ENCODE results near the gene AFAP1L1. TPM values are rescaled to one million over a fixed set of nuclear protein-coding genes. Genes with fewer than 3 reads are reported as not detected.

The AFAP1L1 gene
- total RNA-seq, 2 experiments from 2014 or later, result not detected

DNA sequence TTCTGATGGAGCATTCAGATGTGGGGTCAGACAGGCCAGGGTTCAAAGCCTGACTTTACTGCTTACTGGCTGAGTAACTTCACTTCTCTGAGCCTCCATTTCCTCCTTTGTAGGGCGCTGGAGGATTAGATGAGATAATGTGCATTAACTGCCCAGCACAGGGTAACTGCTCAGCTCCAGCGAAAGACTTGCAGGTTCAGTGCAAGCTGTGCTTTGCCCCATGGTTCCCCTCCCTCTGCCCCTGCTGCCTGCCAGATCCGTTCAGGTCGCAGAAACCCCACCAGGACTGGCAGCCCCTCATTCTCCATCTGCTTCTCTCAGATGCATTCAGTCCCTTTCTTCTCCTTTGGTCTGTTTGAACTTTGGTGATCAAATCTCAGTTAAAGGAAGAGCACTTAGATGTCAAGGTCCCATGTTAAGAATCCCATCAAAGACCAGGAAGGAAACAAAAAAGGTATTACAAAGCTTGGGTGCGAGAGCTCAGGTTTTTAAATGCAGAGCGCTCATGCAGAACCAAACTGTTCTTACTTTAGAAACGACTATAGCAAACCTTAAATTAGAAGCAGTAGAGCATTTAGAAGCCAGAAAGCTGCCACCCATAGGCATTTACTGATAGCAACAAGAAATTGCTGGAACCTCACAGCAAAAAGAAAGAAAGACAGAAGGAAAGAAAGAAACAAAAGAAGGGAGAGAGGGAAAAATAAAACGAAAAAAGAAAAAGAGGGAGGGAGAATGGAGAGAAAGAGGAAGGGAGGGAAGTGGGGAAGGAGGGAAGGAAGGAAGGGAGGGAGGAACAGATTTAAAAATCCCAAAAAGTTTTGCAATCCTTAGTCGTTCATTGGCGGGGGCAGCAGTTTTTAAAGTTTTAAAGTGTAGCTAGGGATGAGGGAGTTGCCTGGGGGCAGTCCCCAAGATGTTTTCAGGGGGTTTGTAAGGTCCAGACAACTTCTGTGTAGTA is 23.5 kb downstream of the AFAP1L1 start:
- Mint-ChIP-seq H3K27me3 (peaks cover 6% of the 10 kb centered on the region), H3K4me1 (ENCODE audit: low read depth) (peaks cover 10% of the 10 kb centered on the region), H3K27ac (no peak overlapping the region), H3K36me3 (no peaks in the 10 kb centered on the region), H3K4me3 (no peak overlapping the region), H3K9me3 (no peaks in the 10 kb centered on the region)
- ChIA-PET POLR2A (no interaction called here), CTCF (interaction anchor here (0.8 kb wide), 1 partner anchor 25 kb away, joined by 3 read pairs; no protein-coding TSS in a partner anchor)
- intact Hi-C loops (cut with micrococcal nuclease), result no loop called here
- DNase-seq, result no peak

DNA sequence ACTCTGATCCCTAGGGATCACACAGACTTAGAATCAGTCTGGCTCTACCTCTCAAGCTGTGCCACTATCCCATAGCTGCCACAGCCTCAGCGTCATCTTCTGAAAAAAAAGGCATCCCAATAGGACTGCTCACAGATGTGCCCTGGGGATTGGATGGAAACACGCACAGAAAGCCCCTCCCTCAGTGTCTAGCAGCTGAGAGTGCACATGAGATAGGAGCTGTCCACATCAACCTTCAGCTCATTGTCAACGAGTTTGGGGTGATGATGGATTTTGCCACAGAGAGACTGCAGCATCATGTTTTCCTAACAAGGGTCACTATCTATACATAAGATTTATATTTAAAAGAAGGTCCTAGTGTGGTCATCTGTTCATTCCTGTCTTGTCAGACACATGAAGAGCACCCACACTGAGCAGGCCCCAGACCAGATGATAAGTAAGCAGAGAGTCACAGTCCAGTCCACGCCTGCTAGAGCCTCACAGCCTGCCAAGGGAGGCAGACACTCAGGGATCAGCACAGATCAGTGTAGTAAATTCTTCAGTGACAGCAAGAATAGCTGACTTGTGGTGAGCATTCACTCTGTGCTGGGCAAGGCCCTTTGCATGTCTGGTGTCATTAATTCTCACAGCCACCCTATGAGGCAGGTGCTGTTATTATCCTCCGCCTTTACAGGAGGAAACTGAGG is 25.8 kb downstream of the AFAP1L1 start:
- Mint-ChIP-seq H3K27me3 (peaks cover 5% of the 10 kb centered on the region), H3K27ac (no peak overlapping the region), H3K4me1 (ENCODE audit: low read depth) (peaks cover 10% of the 10 kb centered on the region), H3K4me3 (no peak overlapping the region), H3K9me3 (no peaks in the 10 kb centered on the region), H3K36me3 (no peaks in the 10 kb centered on the region)
- intact Hi-C loops (cut with micrococcal nuclease), result no loop called here
- ChIA-PET POLR2A (no interaction called here), CTCF (interaction anchor here (0.6 to 1.5 kb wide), 2 partner anchors 20 to 28 kb away, joined by 3 to 5 read pairs; no protein-coding TSS in a partner anchor)
- DNase-seq, result no peak

DNA sequence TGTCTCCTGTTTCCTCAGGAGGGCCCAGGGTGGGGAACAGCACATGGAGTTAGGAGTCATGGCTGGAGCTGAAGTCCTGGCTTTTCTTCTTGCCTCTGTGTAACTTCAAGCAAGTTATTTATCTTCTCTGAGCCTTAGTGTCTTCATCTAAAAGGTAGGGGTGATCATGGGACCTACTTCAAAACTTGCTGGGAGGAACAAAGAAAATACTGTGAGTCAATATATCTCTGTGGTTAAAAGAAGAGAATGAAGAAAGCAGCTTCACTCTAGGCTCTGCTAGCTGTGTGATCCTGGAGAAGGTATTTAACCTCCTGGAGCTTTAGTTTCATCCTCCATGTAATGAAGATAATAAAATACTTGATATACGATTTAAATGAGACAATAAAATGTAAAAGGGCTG is 26.5 kb downstream of the AFAP1L1 start:
- no peak for DNase-seq
- no peaks in the 10 kb centered on the region for H3K36me3 Mint-ChIP-seq
- H3K9me3 Mint-ChIP-seq, result no peaks in the 10 kb centered on the region
- intact Hi-C loops (cut with micrococcal nuclease), result no loop called here
- CTCF ChIA-PET, result interaction anchor here (0.7 to 1.5 kb wide), 3 partner anchors 19 to 530 kb away, joined by 3 to 6 read pairs (median 5); no protein-coding TSS in a partner anchor
- peaks cover 10% of the 10 kb centered on the region for H3K4me1 Mint-ChIP-seq (ENCODE audit: low read depth)
- H3K27ac Mint-ChIP-seq, result no peak overlapping the region
- H3K27me3 Mint-ChIP-seq, result peaks cover 5% of the 10 kb centered on the region
- H3K4me3 Mint-ChIP-seq, result no peak overlapping the region
- POLR2A ChIA-PET, result no interaction called here

DNA sequence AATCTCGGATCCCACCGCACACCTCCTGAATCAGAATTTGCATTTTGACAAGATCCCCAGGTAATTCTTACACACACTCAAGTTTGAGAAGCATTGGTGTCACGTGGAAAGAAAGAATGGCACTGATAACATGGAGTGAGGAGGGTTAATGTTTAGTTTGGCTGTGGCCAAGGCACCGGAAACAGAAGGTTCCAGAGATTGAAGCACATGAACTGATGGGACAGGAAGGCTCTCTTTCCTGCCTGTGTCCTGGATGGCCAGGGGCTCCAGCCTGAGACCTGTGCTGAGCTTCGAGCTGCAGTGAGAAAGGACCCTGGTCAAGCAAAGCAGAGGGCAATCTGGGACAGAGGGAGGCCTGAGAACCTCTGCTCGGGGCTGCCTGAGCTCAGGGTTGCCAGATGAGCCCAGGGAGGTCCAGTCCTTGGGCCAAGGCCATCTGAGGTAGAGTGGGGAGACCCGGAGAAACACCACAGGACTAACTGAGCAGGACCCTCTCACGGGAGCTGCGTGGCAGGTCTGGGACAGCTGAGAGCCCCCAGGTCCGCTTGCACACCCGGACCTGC is 27.3 kb downstream of the AFAP1L1 start:
- H3K27me3 Mint-ChIP-seq, result peaks cover 5% of the 10 kb centered on the region
- DNase-seq, result no peak
- H3K4me1 Mint-ChIP-seq (ENCODE audit: low read depth), result peaks cover 10% of the 10 kb centered on the region
- POLR2A ChIA-PET, result no interaction called here
- intact Hi-C loops (cut with micrococcal nuclease), result no loop called here
- CTCF ChIA-PET, result interaction anchor here (0.7 to 1.5 kb wide), 3 partner anchors 19 to 529 kb away, joined by 3 to 6 read pairs (median 5); no protein-coding TSS in a partner anchor
- no peaks in the 10 kb centered on the region for H3K36me3 Mint-ChIP-seq
- no peaks in the 10 kb centered on the region for H3K9me3 Mint-ChIP-seq
- H3K4me3 Mint-ChIP-seq, result no peak overlapping the region
- H3K27ac Mint-ChIP-seq, result no peak overlapping the region

- intact Hi-C loops (cut with micrococcal nuclease), result no loop called here
- Mint-ChIP-seq H3K9me3 (no peaks in the 10 kb centered on the region), H3K4me3 (no peak overlapping the region), H3K4me1 (ENCODE audit: low read depth) (peaks cover 10% of the 10 kb centered on the region), H3K27ac (no peak overlapping the region), H3K36me3 (no peaks in the 10 kb centered on the region), H3K27me3 (peaks cover 5% of the 10 kb centered on the region)
- CTCF ChIA-PET, result interaction anchor here (0.6 to 1.5 kb wide), 2 partner anchors 33 to 72 kb away, joined by 3 to 6 read pairs; no protein-coding TSS in a partner anchor
- no peak for DNase-seq
- POLR2A ChIA-PET, result no interaction called here
Measured at GRCh38 chr5:149299451-149300054, 27.9 kb downstream of the AFAP1L1 start.

GRCh38 chr5:149300441-149300840 is 28.8 kb downstream of the AFAP1L1 start:
- POLR2A ChIA-PET, result no interaction called here
- Mint-ChIP-seq H3K27ac (no peak overlapping the region), H3K27me3 (peaks cover 3% of the 10 kb centered on the region), H3K4me1 (ENCODE audit: low read depth) (peaks cover 5% of the 10 kb centered on the region), H3K9me3 (no peaks in the 10 kb centered on the region), H3K36me3 (no peaks in the 10 kb centered on the region), H3K4me3 (no peak overlapping the region)
- intact Hi-C loops (cut with micrococcal nuclease), result no loop called here
- DNase-seq, result no peak
- CTCF ChIA-PET, result interaction anchor here (0.6 to 1.8 kb wide), 2 partner anchors 32 to 72 kb away, joined by 3 to 5 read pairs; no protein-coding TSS in a partner anchor

DNA sequence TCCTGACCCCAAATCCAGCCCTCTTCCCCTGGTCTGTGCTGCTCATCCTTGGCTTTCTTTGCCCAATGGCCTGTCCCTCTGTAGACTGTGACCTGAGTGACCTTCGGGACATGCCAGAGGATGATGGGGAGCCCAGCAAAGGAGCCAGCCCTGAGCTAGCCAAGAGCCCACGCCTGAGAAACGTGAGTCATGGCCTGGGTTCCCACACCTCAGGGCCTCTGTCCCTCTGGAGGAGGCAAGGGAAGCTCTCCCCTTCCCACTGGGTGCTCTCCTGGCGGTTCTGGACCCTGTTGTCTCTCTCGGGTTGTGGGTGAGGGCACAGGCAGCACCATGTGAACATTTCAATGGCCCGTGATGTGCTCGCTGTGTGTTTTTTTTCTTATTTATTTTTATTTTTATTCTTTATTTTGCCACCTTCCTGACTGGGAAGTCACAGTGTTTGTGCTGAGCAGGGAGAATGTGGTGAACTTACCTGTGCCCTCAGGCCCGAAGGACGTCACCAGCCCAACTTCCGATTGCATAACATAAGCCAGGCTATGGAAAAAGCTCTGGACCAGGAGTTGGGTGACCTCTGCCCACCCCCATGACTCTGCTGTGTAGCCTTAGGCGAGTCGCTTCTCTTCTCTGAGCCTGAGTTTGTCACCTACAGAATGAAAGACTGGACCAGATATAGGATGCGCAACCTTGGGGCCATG is 29.5 kb downstream of the AFAP1L1 start:
- POLR2A ChIA-PET, result no interaction called here
- intact Hi-C loops (cut with micrococcal nuclease), result no loop called here
- peaks cover 4% of the 10 kb centered on the region for H3K4me1 Mint-ChIP-seq (ENCODE audit: low read depth)
- H3K27ac Mint-ChIP-seq, result no peak overlapping the region
- peaks cover 3% of the 10 kb centered on the region for H3K27me3 Mint-ChIP-seq
- CTCF ChIA-PET, result interaction anchor here (0.8 to 1.8 kb wide), 2 partner anchors 10 to 71 kb away, joined by 3 to 5 read pairs; no protein-coding TSS in a partner anchor
- H3K4me3 Mint-ChIP-seq, result no peak overlapping the region
- no peak for DNase-seq
- H3K9me3 Mint-ChIP-seq, result no peaks in the 10 kb centered on the region
- no peaks in the 10 kb centered on the region for H3K36me3 Mint-ChIP-seq

DNA sequence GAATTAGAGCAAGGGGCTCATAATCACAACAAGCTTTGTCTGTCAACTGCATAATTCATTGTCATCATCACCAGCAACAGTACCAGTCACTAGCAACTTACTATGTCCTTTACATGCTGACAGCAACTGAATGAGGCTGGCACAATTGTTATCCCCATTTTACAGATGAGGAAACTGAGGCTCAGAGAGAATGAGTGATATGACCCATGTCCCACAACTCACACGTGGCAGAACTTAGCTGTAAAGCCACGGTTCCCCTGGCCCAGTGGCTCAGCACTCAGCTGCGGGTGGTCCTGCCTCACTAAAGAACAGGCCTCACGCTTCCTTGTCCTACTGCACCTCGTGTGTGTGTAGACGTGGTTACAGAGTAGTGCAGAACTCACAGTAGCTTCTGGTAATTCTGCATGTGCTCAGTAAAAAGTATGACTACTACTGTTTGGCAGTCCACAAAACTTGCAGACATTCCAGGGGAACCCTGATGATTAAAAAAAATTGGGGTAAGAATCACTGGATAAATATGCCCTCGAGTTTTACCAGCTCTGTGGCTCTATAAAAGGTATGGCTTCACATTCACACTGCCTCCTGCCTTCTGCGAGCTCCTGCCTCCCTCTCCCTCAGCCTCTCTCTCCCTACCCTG is 30.2 kb downstream of the AFAP1L1 start:
- H3K27me3 Mint-ChIP-seq, result peaks cover 3% of the 10 kb centered on the region
- no peak overlapping the region for H3K4me3 Mint-ChIP-seq
- no peak for DNase-seq
- no peak overlapping the region for H3K27ac Mint-ChIP-seq
- H3K4me1 Mint-ChIP-seq (ENCODE audit: low read depth), result peaks cover 4% of the 10 kb centered on the region
- ChIA-PET CTCF (interaction anchor here (0.8 to 1.8 kb wide), 2 partner anchors 10 to 70 kb away, joined by 3 to 5 read pairs; no protein-coding TSS in a partner anchor), POLR2A (no interaction called here)
- no peaks in the 10 kb centered on the region for H3K36me3 Mint-ChIP-seq
- no peaks in the 10 kb centered on the region for H3K9me3 Mint-ChIP-seq
- intact Hi-C loops (cut with micrococcal nuclease), result no loop called here

GRCh38 chr5:149302641-149303040 is 31.0 kb downstream of the AFAP1L1 start:
- Mint-ChIP-seq H3K9me3 (no peaks in the 10 kb centered on the region), H3K27me3 (peaks cover 3% of the 10 kb centered on the region), H3K4me1 (ENCODE audit: low read depth) (peaks cover 4% of the 10 kb centered on the region), H3K36me3 (no peaks in the 10 kb centered on the region), H3K27ac (no peak overlapping the region), H3K4me3 (no peak overlapping the region)
- no peak for DNase-seq
- ChIA-PET POLR2A (no interaction called here), CTCF (no interaction called here)
- intact Hi-C loops (cut with micrococcal nuclease), result no loop called here

DNA sequence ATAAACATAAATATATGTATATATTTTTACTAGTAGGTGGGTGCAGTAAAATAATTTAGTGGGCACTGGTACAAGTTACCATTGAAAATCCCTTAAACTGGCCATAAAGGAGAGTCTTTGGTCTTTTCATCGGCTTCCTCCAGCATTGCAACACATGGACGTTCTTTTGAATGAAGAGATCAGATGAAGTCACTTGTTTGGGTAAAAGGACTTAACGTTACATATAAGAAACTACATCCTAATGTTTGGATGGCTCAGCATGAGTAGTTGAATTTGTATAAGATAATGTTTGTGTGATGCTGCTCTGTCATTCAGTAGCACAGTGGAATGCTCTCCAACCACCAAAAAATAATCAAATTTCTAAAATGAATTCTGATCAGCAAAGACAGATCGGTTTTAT is 31.6 kb downstream of the AFAP1L1 start:
- DNase-seq, result no peak
- Mint-ChIP-seq H3K27ac (no peak overlapping the region), H3K9me3 (no peaks in the 10 kb centered on the region), H3K4me1 (ENCODE audit: low read depth) (peaks cover 4% of the 10 kb centered on the region), H3K4me3 (no peak overlapping the region), H3K36me3 (no peaks in the 10 kb centered on the region), H3K27me3 (peaks cover 3% of the 10 kb centered on the region)
- ChIA-PET CTCF (no interaction called here), POLR2A (no interaction called here)
- intact Hi-C loops (cut with micrococcal nuclease), result no loop called here

Measured in activated CD4-positive, alpha-beta memory T cell treated with anti-CD3 and anti-CD28 coated beads for 36 hours (primary cell).